Psoas muscle (tissue), 8 donors: ENCODE results near the gene PLCB3. TPM values are rescaled to one million over a fixed set of nuclear protein-coding genes. Genes with fewer than 3 reads are reported as not detected.

Source experiments
- ATAC-seq, 4 donors: fragments of 200-7000 bp; cut with Tn5 transposase; one replicate each; pipeline ENCODE4 v1.9.1; 2020; ENCODE audit warnings: moderate library complexity in 3 of 4, mild to moderate bottlenecking in 2 of 4
- DNase-seq, 2 donors: peaks; one replicate each; pipeline ENCODE4 v3.0.0-alpha.2; 2020
- H3K27ac ChIP-seq: fragments of 200-600 bp; one replicate; pipeline ENCODE4 v1.8.0; 2022
- H3K27me3 ChIP-seq, 3 donors: fragments of 200-600 bp in 1 of 3; one replicate each; pipeline versions ENCODE4 v1.6.1 to v1.8.0; 2013 to 2022; ENCODE audit warnings: low read length in 2 of 3, mild to moderate bottlenecking in 2 of 3, moderate library complexity in 1 of 3; ENCODE audit not compliant: insufficient read depth in 3 of 3
- H3K36me3 ChIP-seq, 2 donors: fragments of 200-600 bp in 1 of 2; one replicate each; pipeline versions ENCODE4 v1.6.1 to v1.8.0; 2013 to 2022; ENCODE audit warnings: low read depth in 1 of 2, mild to moderate bottlenecking in 1 of 2, moderate library complexity in 1 of 2; ENCODE audit not compliant: insufficient read depth in 1 of 2
- H3K4me1 ChIP-seq: fragments of 200-600 bp; one replicate; pipeline ENCODE4 v1.8.0; 2022
- H3K4me3 ChIP-seq: fragments of 200-600 bp; one replicate; pipeline ENCODE4 v1.8.0; 2022; ENCODE audit warnings: mild to moderate bottlenecking
- H3K9me3 ChIP-seq: fragments of 200-600 bp; one replicate; pipeline ENCODE4 v1.8.0; 2022
- WGBS, 3 donors: extraction: QIAGEN DNeasy Blood & Tissue Kit; methylation state at CpG; one replicate each; pipeline versions ENCODE4 v1.1.6 to v1.1.7; 2013; 5-methylcytosine and 5-hydroxymethylcytosine counted together
- intact Hi-C, 2 donors: fragments of 100-400 bp; cut with DNase I; formaldehyde crosslinking; loops; one replicate each; pipeline versions ENCODE4 v1.11.0 to v1.14.2; 2022
- polyA plus RNA-seq, 3 donors: library from polyadenylated mRNA; stranded (reverse); fragments of 200-250 nt; gene quantifications; one replicate each; pipeline ENCODE4 v1.2.3, GENCODE V29; 2013
- total RNA-seq, 4 donors: library from RNA; stranded (reverse); fragmentation: NEBNext Ultra II Directional in 2 of 4; extraction: Animal tissue kit (Norgen Biotek cat#: 25700) in 2 of 4; gene quantifications; one replicate each; pipeline versions ENCODE4 v1.2.1 to v1.2.4, GENCODE V29; 2021 to 2023
- TF ChIP-seq, protein P1 (sequence below): fragments of 200-600 bp; IDR thresholded peaks from one replicate; pipeline ENCODE4 v1.8.0; 2022; ENCODE audit warnings: antibody characterized with exemption
- donor health status: healthy with polysubstance abuse.
- donor health status: DM: no; HTN: no; CAD: no; lungs with moderate emphysema.
- donor health status: Bipolar disorder and iron deficiency.
- donor health status: healthy.
- donor health status: DM: yes; HTN: yes; CAD: no.
- donor health status: DM: no; HTN: no; CAD: no.
- donor health status: DM: no; HTN: no; CAD: no.
- donor health status: DM: yes; HTN: yes; CAD: no.

The PLCB3 gene
- total and polyA plus RNA-seq, 7 donors = 3.8 to 10.4 (median 5.9) TPM

DNA sequence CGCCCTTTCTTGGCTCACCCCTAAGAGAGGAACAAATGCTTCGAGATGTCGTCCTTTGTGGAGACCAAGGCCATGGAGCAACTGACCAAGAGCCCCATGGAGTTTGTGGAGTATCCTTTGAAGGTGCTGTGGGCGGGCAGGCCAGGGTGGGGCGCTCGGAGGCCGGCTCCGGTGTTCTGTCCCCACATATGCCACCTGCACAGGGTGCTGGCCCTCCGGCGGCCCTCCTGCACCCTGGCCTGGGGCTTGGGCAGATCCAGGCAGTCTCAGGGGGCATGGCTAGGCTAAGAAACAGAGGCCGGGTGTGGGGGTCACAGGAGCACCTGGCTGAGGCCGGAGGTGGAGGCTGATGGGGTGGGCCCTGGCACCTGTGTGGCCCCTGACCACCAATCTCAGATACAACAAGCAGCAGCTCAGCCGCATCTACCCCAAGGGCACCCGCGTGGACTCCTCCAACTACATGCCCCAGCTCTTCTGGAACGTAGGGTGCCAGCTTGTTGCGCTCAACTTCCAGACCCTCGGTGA lies 10.3 kb downstream of the PLCB3 start:
- ATAC-seq = no peak
- DNase-seq = peak in 1 of 2 donors; percentile 48
- no peak overlapping the region for H3K27ac ChIP-seq

DNA sequence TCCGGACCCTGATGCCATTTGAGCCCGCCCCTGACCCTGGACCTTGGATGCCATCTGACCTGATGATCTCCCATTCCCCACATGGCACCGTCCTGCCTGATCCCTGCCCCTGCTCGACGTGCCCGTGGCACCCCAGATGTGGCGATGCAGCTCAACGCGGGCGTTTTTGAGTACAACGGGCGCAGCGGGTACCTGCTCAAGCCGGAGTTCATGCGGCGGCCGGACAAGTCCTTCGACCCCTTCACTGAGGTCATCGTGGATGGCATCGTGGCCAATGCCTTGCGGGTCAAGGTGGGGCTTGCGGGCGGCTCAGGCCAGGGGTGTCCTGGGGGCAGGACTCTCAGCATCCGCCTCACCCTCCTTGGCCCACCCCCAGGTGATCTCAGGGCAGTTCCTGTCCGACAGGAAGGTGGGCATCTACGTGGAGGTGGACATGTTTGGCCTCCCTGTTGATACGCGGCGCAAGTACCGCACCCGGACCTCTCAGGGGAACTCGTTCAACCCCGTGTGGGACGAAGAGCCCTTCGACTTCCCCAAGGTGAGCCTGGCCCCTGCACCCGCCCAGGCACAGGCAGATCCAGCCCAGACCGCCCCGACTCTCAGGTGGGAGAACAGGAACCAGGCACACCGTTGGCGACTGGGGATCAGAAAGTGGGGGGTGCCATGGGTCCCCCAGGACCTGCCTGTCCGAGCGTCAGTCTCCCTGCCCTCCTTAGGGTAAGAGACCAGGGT lies 11.1 kb downstream of the PLCB3 start:
- Histone ChIP-seq H3K9me3 (no peaks in the 10 kb centered on the region), H3K27me3 (no peaks in the 10 kb centered on the region), H3K27ac (no peak overlapping the region), H3K4me1 (no peaks in the 10 kb centered on the region), H3K4me3 (no peak overlapping the region), H3K36me3 (peaks cover 3 to 78% of the 10 kb centered on the region in 2 donors)
- 92 to 93% (median 93%) methylated on average over 42 of the region's 42 CpGs for WGBS, 3 donors
- ATAC-seq (no peak), DNase-seq (peak in 1 of 2 donors; percentile 53)
- intact Hi-C loops = no loop called here
- TF ChIP-seq, protein P1, sequence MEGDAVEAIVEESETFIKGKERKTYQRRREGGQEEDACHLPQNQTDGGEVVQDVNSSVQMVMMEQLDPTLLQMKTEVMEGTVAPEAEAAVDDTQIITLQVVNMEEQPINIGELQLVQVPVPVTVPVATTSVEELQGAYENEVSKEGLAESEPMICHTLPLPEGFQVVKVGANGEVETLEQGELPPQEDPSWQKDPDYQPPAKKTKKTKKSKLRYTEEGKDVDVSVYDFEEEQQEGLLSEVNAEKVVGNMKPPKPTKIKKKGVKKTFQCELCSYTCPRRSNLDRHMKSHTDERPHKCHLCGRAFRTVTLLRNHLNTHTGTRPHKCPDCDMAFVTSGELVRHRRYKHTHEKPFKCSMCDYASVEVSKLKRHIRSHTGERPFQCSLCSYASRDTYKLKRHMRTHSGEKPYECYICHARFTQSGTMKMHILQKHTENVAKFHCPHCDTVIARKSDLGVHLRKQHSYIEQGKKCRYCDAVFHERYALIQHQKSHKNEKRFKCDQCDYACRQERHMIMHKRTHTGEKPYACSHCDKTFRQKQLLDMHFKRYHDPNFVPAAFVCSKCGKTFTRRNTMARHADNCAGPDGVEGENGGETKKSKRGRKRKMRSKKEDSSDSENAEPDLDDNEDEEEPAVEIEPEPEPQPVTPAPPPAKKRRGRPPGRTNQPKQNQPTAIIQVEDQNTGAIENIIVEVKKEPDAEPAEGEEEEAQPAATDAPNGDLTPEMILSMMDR = no peak

More for the DNA sequence above, 10.3 kb downstream of the PLCB3 start:
- no peaks in the 10 kb centered on the region for H3K27me3 ChIP-seq
- no peaks in the 10 kb centered on the region for H3K4me1 ChIP-seq
- 81 to 92% (median 85%) methylated on average over 18 of the region's 18 CpGs for WGBS, 3 donors
- TF ChIP-seq, protein P1 = no peak
- H3K9me3 ChIP-seq = no peaks in the 10 kb centered on the region
- no peak overlapping the region for H3K4me3 ChIP-seq
- peaks cover 3 to 85% of the 10 kb centered on the region in 2 donors for H3K36me3 ChIP-seq
- intact Hi-C loops = no loop called here

DNA sequence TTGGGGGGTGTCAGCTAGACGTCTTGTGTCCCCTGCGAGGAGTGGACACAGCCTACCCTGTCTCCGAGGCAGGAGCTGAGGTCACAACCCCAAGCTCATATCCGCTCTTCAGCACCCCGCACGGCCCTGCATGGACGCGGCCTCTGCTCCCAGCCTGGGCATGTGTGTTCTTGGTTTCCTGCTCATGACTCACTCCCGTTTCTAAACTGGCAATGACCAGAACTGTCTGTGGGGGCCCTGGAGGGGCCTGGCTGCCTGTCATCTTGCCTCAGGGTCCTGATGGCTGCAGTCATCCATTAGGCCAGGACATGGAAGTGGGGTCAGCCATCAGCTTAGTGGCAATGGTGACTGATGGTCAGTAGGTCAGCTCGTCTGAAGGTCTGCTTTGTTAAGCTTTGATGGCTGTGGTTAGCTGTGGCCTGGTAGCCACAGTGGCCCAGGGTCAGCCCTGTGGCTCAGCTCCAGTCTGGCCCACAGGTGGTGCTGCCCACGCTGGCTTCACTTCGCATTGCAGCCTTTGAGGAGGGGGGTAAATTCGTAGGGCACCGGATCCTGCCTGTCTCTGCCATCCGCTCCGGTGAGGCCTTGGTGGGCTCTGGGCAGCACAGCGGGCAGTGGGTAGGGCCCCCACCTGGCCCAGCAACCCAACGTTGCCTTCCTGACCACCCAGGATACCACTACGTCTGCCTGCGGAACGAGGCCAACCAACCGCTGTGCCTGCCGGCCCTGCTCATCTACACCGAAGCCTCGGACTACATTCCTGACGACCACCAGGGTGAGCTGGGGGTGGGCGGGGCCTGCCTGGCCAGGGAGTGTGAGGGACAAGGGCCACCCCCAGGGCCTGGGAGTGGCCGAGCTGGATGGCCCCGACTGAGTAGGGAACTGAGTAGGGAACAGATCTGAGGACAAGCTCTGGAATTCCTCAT lies 12.0 kb downstream of the PLCB3 start:
- peaks cover 6% of the 10 kb centered on the region for H3K4me1 ChIP-seq
- H3K36me3 ChIP-seq = peaks cover 3 to 70% of the 10 kb centered on the region in 2 donors
- no peaks in the 10 kb centered on the region for H3K27me3 ChIP-seq
- no peak overlapping the region for H3K27ac ChIP-seq
- 80 to 86% (median 82%) methylated on average over 27 to 29 of the region's 29 CpGs for WGBS, 3 donors
- DNase-seq (peak in 1 of 2 donors; percentile 46), ATAC-seq (no peak)
- intact Hi-C loops = no loop called here
- H3K9me3 ChIP-seq = no peaks in the 10 kb centered on the region
- TF ChIP-seq, protein P1 = no peak
- H3K4me3 ChIP-seq = no peak overlapping the region

DNA sequence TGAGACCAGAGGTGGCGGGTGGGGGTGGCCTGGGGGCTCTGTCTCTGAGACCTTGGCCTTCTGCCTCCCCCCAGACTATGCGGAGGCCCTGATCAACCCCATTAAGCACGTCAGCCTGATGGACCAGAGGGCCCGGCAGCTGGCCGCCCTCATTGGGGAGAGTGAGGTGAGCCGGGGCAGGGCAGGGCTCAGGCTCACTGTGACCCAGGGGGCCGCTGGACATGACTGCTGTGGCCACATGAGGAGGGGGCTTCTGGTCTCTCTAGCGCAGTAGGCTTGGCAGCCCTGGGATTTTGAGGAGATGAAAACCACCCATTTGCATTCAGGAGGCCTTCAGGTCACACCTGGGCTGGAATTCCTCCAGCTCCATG lies 12.6 kb downstream of the PLCB3 start:
- Histone ChIP-seq H3K4me3 (no peak overlapping the region), H3K36me3 (peaks cover 3 to 63% of the 10 kb centered on the region in 2 donors), H3K27ac (no peak overlapping the region), H3K4me1 (peaks cover 12% of the 10 kb centered on the region), H3K27me3 (no peaks in the 10 kb centered on the region), H3K9me3 (no peaks in the 10 kb centered on the region)
- DNase-seq (no peak), ATAC-seq (no peak)
- intact Hi-C loops = no loop called here
- TF ChIP-seq, protein P1 = no peak
- WGBS, 3 donors = 86 to 97% (median 92%) methylated on average over 8 of the region's 8 CpGs
